ENCODE results near the gene HBG1.

- TF ChIP-seq CTCF (IDR thresholded peaks at IDR 0.05) (no peak), POLR2A (IDR thresholded peaks at IDR 0.05) (no peak)
These were observed 9.0 kb upstream of the HBG1 start for GRCh38 chr11:5258543-5259262.
